Measurements from ENCODE around the gene PNPLA2. TPM values are rescaled to one million over a fixed set of nuclear protein-coding genes. Genes with fewer than 3 reads are reported as not detected.

Gene PNPLA2
- polyA plus RNA-seq, 3 donors = 66.0 to 79.1 (median 74.7) TPM

GRCh38 chr11:779955-780532, 38.7 kb upstream of the PNPLA2 start:
- DNase-seq = no peak

- DNase-seq = no peak
Measured at GRCh38 chr11:782264-783174, 36.2 kb upstream of the PNPLA2 start.

GRCh38 chr11:783581-784015, 35.1 kb upstream of the PNPLA2 start:
- peak; percentile 85 for DNase-seq

GRCh38 chr11:786235-787083, 32.3 kb upstream of the PNPLA2 start:
- no peak for DNase-seq

GRCh38 chr11:787084-787675, 31.5 kb upstream of the PNPLA2 start:
- no peak for DNase-seq

GRCh38 chr11:788009-788640, 30.6 kb upstream of the PNPLA2 start:
- no peak for DNase-seq

- DNase-seq = no peak
Measured at GRCh38 chr11:788953-789940, 29.5 kb upstream of the PNPLA2 start.

GRCh38 chr11:789943-790342, 28.8 kb upstream of the PNPLA2 start, which contains the start of gene CEND1:
CEND1 (minus strand) TSS chr11:790090; CDS start chr11:788576, 1,514 bp downstream.
- no peak for DNase-seq

- DNase-seq = no peak
Measured at GRCh38 chr11:790721-791564, 27.8 kb upstream of the PNPLA2 start.

GRCh38 chr11:791658-792534, 26.8 kb upstream of the PNPLA2 start:
- no peak for DNase-seq

GRCh38 chr11:792535-792821, 26.2 kb upstream of the PNPLA2 start:
- no peak for DNase-seq

- no peak for DNase-seq
Measured at GRCh38 chr11:792873-793272, 25.8 kb upstream of the PNPLA2 start.

GRCh38 chr11:793556-793955, 25.2 kb upstream of the PNPLA2 start:
- DNase-seq = no peak

- DNase-seq = no peak
Measured at GRCh38 chr11:794013-794765, 24.5 kb upstream of the PNPLA2 start.

GRCh38 chr11:794766-795633, 23.7 kb upstream of the PNPLA2 start:
- DNase-seq = no peak

Data from renal pelvis (tissue), 4 donors.